Fibroblast of skin of right biceps (primary cell): ENCODE data around the gene YIPF3.
A peak's percentile ranks its signal among the peaks of the same experiment; 100 is the strongest.
"Not testable (repeated sequence)": the region's sequence is repeated elsewhere in the genome, so short reads cannot be mapped to it uniquely, and the experiment has no call there.

Experiments
- DNase-seq: peaks from one replicate; pipeline ENCODE4 v3.0.0-alpha.2; 2013

Gene YIPF3

DNA sequence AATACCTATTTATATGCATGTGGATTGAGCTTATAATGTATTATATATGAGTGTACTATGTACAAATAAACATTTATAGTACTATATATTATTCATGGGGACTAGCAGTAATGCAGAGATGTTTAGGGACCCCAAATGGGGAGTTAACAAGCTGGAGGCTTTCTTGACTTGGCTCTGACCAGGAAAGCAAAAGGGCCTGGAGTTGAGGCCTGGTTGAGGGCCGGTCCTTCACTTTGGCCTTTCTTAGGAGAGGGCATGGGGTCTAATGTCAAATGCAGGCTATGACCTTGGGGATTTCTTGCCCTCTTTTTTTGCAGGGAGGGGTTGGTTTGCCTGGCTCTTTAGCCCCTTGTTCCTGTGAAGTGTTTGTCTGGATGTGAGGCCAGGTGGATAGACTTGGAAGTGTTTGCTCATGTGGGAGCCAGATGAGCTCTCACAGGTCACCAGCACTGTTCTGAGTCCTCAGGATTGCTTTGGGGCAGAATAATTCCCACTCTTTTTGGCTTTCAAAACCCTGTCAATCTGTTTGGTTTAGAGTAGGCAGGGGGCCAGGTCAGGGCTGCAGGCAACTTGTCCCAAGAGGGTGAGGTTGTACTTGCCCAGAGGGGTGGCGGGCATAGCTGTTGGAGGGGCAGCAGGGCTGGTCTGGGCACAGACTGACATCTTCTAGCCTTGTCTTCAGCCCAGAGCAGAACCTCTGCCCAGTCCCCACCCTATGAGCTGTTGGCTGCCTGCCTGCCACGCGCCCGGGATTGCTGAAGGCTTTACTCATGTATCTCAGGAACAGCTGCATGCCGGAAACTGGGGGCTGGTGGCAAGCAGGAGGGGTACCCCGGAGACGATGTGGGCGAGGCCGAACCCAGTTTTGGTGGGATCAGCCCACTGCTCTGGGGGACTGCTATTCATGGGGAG is 24.7 kb downstream of the YIPF3 start:
- peak; percentile 74 for DNase-seq

DNA sequence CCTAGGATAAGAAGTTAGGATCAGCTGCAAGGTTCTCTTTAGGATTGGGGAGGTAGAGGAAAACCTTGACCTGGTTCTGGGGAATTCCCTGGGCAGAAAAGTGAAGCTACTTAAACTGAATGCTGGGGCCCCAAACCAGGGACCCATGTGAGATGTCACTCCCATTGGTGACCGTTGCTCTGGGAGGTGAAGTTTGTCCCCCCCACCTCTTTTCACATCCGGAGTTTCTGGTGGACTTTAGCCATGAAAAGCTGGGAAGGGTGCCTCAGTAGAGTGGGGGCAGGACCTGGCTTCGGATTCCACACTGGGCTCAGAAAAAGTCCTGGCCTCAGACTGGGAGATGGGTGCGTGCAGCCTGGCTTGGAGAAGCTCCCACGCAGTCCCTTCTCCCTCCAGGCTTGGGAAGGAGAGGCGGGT is 26.2 kb downstream of the YIPF3 start:
- DNase-seq, result no peak

DNA sequence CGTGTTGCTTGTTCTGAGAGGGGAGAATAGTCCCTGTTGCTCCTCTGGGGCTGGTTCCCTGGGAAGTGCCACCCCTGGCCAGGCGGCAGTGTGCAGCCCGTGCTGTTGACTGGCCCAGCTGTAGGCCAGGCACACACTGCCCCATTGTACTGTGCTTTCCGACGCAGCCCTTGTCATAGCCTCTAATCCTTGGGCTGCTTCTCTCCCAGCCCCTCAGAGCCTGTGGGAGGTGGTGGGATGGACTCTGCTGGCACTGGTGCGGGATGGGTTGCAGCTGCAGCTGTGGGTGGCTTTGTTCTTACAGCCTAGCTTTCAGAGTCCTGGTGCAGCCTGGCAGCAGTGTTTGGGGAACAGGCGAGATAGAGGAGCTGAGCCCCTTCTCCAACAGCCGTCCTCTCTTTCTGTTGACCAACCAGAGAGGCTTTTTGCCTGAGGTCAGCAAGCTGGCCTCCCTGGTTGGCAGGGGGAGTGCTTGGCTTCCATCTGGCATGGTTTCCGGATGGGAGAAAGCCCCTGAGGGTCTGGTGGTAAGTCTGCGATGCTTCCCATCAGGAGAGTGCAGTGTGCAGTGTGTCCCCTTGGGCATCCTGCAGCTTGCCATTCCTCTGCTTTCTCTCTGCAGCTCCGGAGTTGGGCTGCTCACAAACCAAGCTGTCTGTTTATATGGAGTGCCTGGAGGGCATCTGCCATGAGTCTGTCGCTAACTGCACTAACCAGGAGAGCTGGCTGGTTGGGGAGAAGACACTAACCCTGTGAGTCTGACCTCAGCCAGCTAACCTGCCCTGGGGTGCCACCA is 27.3 kb downstream of the YIPF3 start:
- DNase-seq, result no peak

DNA sequence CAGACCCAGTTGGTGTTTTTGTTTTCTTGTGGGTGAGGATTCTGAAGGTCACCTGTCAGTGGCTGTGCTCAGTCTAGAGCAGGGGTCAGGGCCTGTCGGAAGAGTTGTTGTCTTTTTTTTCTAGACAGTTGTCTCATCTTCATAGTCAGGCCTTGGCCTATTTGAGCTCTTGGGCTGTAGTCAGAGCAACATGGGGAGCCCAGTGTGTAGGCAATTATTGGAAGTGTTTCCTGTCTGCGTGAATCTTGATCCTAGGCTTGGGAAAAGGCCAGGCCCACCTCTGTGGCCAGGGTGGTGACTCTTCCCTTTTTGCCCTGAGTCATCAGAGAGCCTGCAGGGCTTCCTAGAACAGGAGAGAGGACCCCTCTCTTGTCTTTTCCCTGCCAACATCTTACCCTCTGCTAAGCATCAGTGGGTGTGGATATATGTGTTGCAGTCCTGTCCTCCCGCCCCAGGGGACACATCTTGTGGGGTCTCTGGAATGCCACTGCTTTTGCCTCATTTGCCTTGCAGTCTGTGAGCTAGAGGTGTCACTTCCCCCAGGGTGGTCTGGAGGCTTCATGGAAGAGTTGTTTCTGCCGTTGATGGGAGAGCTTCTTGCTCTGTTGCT is 28.0 kb downstream of the YIPF3 start:
- peak; percentile 43 for DNase-seq

DNA sequence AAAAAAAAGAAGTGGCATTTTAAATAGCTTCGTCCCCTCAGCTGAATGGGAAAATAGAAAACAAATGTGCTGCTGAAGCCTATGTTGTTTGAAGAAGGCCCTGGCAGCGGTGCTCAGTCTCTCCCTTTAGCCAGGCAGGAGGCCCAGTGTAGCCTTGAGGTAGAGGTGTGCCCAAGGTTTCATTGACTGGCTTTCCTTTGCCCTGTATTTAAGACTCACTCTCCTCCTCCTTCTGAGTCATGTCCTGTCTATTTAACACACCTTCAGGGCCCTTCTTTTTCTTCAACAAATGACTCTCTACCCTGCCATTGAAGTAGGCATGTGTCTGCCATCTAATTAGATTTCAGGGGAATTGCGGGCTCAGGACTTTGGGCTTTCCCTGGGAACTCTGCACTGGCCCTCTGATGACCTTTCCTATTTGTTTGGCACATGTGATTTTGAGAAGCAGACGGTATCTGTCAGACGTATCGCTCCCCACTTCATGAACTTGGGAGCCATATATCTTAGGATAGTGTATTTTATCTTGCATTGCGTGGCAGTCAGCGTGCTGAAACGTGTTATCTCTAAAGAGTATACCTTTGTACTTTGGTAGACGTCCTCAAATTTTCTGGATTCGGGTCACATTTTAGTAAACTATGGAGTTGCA is 35.0 kb downstream of the YIPF3 start:
- no peak for DNase-seq

DNA sequence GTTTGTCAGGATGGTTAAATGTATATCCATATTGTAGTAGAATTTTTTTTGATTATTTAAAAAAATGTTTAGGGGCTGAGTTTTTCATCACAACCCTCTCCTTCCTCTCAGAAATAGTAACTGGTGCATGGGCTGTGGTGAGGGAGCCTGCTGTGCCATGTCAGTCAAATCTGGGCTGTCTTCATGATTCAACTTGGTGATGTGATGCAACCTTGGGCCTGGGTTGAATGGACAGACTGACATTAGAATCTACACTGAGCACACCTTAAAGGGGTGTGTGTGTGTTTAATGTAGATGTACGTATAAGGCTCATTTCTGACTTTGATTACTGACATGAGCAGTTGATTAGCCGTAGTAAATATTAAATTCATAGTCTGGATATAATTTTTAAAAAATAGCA is 35.7 kb downstream of the YIPF3 start:
- DNase-seq, result peak; percentile 14

DNA sequence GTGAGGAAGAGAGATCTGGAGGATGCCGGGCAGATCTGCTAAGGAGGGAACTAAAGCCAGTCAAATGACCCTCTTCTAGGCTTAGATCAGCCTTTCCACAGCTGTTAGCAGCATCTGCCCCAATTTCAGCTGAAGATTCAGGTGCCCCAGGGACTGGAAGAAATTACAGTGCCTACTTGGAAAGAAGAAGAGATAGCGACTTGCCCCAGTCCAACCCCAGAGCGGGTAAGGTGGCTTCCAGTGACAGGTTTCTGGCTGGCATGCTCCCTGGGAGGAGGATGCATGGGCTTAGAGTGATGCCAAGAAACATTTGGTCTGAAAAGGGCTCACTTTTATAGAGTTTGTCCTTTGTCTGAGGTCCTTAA is 38.7 kb downstream of the YIPF3 start:
- DNase-seq, result no peak

DNA sequence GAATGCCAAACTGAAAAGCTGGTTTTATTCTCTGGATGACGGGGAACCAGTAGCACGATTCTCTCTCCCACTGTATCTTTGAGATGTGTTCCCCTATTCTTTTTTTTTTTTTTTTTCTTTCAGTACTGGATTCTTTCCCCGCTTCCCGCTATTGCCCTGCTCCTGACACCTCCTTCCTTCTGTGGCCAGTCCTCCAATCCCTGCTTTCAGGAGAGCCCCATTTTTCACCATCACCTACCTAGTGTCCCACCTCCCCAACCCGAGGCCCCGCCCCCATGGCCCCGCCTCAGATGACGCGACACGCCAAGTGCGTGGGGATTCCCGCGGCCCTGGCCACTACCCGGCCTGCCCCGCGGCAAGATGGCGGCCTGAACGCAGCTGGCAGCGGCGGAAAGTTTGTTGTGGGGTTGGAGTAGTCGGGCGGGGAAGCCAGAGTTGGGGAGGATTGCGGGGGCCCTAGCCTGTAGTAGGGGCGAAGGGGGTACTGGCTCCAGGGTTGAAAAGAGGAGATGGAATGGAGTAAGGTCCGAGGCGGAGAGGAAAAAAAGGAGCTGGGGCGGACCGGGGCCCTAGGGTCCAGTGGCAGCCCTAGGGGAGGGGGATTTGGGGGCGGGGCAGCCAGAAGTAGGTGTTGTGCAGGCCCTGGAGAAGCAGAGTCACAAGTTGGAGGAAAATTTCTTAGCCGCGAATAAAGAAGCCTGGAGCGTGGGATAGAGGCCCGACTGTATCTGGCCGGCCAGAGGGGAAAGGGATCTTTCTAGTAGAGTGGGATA is 39.3 kb downstream of the YIPF3 start, which contains the start of gene TJAP1:
TSS of gene TJAP1 (plus strand) at position 336 of the 773 bp plus-strand sequence. CDS start 21,432 bp downstream, outside the sequence.
- peak; percentile 87 for DNase-seq

DNA sequence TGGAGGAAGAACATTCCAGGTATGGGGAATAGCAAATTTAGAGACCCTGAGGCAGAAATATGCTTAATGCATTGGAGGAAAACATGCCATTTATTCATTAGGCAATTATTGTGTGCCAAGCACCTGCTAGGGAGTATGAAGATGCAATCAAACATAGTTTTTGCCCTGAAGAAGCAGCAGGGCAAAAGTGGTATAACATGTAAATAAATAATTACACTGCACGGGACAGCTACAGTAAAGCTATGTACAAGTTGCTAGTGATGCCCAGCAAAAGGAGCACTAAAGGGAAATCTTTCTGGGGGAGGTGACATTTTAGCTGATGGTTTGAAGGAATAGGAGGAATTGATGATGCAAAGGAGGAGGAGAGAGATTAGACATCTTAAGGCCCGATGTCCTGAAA is 40.0 kb downstream of the YIPF3 start:
- DNase-seq, result no peak

DNA sequence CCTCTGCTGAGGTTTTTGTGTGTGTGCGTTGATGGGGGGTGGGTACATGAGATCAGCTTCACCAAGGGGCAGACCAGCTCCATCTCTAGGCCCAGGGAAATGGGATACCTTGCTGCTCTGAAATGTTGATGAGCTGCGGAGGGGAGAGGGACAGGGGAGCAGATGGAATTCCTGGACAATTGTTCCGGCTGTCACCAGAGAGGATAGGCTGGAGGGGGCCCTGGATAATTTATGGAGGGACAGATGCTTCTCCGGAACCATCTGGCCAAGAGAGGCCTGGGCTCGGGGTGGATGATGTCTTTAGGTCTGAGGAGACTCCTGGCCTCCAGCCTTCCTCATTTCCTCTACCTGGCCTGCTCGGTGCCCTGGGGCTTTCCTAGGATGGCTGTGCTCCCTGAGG is 41.2 kb downstream of the YIPF3 start:
- DNase-seq, result no peak

DNA sequence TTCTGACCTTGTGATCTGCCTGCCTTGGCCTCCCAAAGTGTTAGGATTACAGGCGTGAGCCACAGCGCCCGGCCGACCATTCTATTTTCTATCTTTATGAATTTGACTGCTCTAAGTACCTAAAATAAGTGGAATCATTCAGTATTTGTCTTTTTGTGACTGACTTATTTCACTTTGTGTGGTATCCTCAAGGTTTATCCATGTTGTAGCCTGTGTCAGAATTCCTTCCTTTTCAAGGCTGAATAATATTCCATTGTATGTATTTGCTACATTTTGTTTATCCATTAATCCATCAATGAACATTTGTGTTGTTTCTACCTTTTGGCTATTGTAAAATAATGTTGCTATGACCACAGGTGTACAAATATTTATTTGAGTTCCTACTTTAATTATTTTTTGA is 44.2 kb downstream of the YIPF3 start:
- no peak for DNase-seq

DNA sequence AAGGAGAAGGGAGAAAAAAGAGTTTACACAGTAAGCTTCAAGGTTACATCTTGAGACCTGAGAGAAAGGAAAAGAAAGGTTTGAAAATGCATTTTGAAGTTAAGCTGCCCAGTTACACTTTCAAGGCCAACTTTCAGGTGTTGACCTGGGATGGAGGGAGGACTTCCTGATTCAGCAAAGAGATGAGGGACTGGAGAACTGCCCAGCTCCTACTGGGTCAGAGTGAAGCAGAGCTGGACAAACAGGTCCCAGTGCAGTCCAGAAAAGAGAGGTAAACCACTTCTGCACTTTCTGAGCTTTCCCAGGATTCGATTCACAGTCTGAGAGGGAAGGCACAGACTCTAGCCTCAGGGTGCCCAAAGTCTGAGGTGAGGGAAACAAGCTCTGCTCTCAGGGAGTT is 45.3 kb downstream of the YIPF3 start:
- no peak for DNase-seq

DNA sequence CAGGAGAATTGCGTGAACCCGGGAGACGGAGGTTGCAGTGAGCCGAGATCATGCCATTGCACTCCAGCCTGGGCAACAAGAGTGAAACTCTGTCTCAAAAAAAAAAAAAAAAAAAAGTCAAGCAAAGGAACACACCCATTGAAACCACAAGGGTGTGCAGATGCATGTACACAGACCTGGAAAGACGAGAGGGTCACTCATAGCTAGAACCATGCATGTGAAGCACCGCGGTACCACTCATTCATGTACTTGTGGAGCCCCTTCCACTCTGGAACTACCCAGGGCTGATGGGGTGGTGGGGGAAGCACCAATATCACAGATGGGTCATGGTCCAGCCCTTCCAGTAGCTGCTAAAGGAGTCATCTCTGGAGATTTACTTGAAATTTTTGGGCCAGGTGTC is 46.8 kb downstream of the YIPF3 start:
- DNase-seq, result no peak

DNA sequence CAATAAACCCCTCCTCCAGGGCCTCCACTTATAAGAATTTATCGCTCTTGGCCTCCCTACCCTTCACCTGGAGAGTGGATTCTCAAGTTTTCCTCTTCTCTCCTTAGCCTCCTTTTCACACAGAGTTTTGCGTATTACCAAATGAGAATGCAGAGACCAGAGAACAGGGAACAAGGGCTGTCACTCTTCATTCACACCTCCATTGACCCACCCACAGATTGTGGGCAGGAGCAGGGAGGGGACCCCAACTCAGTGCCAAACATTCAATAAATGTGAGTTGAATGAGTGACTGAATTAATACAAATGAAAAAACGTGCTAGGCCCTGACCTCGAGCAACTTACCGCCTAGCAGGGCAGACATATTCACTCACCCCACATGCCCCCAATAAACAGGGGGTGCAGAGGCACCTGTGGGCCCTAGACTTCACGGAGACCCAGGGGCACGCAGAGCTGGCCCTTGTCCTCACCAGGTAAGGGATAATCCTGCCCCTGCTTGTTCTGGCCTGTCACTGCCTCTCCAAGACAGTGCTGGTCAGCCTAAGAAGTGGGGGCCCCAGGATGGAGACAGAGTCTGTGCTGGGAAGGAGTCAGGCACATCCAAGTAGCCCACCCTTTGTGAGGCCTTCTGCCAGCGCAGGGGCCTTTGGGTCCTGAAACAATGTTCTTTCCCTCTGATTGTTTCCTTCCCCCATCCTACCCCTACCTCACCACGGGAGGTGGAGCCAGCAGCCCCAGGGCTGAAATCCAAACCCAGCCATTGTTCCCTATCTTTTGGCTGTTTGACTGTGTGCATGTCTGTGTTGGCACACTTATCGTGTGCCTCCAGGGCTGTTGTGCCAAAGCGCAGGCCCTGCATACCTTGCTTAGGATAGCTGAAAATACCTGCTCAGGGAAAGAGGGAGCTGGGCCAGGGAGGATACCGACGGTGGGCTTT is 47.7 kb downstream of the YIPF3 start:
- DNase-seq, result no peak

DNA sequence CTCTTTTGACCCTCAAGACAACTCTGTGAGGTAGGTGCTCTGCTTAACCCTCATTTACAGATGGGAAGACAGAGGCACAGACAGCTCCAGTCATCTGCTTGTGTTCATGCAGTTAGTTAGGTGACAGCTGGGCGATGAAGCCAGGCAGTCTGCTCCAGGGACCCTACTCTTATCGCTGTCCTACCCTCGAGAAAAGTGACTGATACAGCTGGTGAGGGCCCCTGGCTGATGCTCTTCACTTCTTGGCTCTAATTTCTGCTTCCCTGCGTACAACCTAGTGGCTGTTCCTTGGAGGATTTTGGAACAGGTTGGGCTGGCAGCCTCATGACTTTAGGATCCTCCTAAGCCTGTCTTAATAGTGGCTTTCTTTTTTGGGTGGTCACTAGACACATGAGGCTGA is 48.5 kb downstream of the YIPF3 start:
- no peak for DNase-seq

DNA sequence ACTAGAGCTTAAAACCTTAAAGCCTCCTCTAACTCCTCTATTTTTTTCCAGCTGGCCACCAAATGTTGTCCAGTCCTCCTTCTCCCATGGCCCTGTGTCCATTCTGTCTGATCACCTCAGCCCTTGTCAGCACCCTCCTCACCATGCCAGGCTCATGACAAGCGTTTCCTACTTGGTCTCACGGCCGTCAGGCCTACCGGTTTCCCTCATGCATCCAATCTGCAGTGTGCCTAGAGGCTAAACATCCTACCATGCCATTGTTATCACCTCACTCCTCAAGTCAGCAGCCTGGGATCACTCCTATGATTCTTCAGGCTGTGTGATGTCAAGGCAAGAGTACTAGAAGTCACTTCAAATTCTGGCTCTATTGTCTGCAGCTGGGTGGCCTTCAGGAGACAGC is 49.0 kb downstream of the YIPF3 start:
- DNase-seq, result no peak

DNA sequence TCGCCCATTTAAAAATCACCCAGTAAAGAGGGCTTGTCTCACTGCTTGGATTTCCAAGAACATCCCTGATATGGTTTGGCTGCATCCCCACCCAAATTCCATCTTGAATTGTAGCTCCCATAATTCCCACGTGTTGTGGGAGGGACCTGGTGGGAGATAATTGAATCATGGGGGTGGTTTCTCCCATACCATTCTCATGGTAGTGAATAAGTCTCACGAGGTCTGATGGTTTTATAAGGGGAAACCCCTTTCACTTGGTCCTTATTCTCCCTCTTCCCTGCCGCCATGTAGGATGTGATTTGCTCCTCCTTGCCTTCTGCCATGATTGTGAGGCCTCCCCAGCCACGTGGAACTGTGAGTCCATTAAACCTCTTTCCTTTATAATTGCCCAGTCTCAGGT is 49.5 kb downstream of the YIPF3 start:
- not testable (repeated sequence) for DNase-seq

DNA sequence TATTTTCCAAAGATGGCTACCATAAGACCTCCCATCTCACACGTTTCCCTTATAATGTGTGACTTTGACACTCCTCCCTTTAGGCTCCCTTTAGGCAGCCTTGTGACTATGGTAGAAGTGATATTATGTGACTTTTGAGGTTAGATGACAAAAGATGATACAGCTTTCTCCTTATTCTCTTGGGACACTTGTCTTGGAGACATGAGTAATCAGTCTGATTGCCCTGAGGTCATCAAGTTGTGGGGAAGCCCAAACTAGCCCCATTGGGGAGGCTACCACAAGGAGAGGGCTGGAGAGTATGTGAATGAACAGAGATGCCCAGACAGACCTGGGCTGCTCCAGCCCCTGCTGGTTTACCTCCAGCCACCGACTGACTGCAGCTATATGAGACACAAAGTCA is 50.8 kb downstream of the YIPF3 start:
- DNase-seq, result no peak

DNA sequence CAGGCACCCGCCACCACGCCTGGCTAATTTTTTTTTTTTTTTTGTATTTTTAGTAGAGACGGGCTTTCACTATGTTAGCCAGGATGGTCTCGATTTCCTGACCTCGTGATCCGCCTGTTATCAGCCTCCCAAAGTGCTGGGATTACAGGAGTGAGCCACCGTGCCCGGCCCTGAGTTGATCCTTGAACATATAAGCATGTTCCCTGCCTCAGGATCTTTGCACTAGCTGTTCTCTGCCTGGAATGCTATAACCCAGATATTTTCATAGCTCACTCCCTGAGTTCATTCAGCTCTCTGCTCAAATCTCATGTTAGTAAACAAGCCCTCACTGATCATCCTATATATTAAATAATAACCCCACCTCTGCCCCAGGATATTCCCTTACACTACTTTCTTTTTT is 52.4 kb downstream of the YIPF3 start:
- DNase-seq, result no peak

DNA sequence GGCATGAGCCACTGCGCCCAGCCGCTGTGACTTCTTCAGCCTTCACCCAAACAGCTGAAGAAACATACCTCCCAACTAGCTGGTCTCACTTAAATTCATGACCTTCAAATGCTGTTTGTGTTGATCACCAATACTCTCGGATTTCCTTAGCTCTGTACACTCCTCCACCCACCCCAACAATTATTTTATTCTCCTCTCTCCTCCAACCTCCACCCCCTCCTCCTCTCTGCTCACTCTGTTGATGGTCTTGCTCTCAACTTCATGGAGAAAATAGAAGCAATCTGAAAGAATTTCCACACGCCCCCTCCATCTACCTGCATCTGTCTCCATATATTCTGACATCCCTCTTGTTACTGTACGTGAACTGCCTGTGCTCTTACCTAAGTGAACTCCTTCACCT is 54.8 kb downstream of the YIPF3 start:
- no peak for DNase-seq
